Endothelial cell of umbilical vein (primary cell): Measurements from ENCODE around the gene ROPN1L.

Experiments used
- EZH2 ChIP-seq: IDR thresholded peaks from 2 replicates; pipeline ENCODE4 v1.6.1; 2012; ENCODE audit warnings: borderline replicate concordance, low read depth, mild to moderate bottlenecking, moderate library complexity, low read length, inconsistent platforms; ENCODE audit not compliant: severe bottlenecking
- FOS ChIP-seq: IDR thresholded peaks from 2 replicates; pipeline ENCODE4 v1.6.1; 2011; ENCODE audit warnings: mild to moderate bottlenecking, low read length, moderate library complexity, borderline replicate concordance; ENCODE audit not compliant: insufficient read depth
- GATA2 ChIP-seq: IDR thresholded peaks from 2 replicates; pipeline ENCODE4 v1.7.0; 2011; ENCODE audit warnings: low read depth, mild to moderate bottlenecking, moderate library complexity, mixed read lengths, low read length; ENCODE audit not compliant: insufficient read length, insufficient read depth
- JUN ChIP-seq: IDR thresholded peaks from 2 replicates; pipeline ENCODE4 v1.6.1; 2011; ENCODE audit warnings: borderline replicate concordance, low read depth; ENCODE audit not compliant: insufficient read length, insufficient read depth
- MYC ChIP-seq: IDR thresholded peaks from one replicate; pipeline ENCODE4 v1.6.1; 2011; ENCODE audit warnings: mild to moderate bottlenecking, low read depth, low read length
- POLR2A ChIP-seq: IDR thresholded peaks from 2 replicates; pipeline ENCODE4 v1.6.1; 2012; ENCODE audit warnings: low read depth, mild to moderate bottlenecking, control low read depth, low read length
- POLR2AphosphoS5 ChIP-seq: IDR thresholded peaks from 2 replicates; pipeline ENCODE4 v1.6.1; 2012; ENCODE audit warnings: low read depth, mild to moderate bottlenecking, control low read depth, low read length, moderate library complexity; ENCODE audit not compliant: insufficient read depth
- TF ChIP-seq, protein P1 (sequence below), 2 donors: IDR thresholded peaks; 1 replicate in 1 of 2; 2 replicates in 1 of 2; pipeline ENCODE4 v1.5.1; 2011; ENCODE audit warnings: low read length in 2 of 2, mild to moderate bottlenecking in 2 of 2, moderate library complexity in 2 of 2, control low read depth in 1 of 2, inconsistent platforms in 1 of 2, low read depth in 1 of 2; ENCODE audit not compliant: insufficient read depth in 1 of 2; ENCODE audit errors: extremely low read depth in 1 of 2
- TF ChIP-seq, protein P2 (sequence below): IDR thresholded peaks from 2 replicates; pipeline ENCODE4 v1.6.1; 2011; ENCODE audit not compliant: insufficient read depth, insufficient read length

- no peak for TF ChIP-seq POLR2A
- TF ChIP-seq, protein P1, sequence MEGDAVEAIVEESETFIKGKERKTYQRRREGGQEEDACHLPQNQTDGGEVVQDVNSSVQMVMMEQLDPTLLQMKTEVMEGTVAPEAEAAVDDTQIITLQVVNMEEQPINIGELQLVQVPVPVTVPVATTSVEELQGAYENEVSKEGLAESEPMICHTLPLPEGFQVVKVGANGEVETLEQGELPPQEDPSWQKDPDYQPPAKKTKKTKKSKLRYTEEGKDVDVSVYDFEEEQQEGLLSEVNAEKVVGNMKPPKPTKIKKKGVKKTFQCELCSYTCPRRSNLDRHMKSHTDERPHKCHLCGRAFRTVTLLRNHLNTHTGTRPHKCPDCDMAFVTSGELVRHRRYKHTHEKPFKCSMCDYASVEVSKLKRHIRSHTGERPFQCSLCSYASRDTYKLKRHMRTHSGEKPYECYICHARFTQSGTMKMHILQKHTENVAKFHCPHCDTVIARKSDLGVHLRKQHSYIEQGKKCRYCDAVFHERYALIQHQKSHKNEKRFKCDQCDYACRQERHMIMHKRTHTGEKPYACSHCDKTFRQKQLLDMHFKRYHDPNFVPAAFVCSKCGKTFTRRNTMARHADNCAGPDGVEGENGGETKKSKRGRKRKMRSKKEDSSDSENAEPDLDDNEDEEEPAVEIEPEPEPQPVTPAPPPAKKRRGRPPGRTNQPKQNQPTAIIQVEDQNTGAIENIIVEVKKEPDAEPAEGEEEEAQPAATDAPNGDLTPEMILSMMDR (IDR thresholded peaks at IDR 0.05; ENCODE audit: extremely low read depth in 1 of 2, insufficient read depth in 1 of 2, low read depth in 1 of 2, low read length in 2 of 2): no peak
- TF ChIP-seq, protein P2, sequence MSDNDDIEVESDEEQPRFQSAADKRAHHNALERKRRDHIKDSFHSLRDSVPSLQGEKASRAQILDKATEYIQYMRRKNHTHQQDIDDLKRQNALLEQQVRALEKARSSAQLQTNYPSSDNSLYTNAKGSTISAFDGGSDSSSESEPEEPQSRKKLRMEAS: no peak
- no peak for TF ChIP-seq MYC
- no peak for TF ChIP-seq EZH2
- no peak for TF ChIP-seq JUN
- no peak for TF ChIP-seq FOS
- TF ChIP-seq POLR2AphosphoS5: no peak
- TF ChIP-seq GATA2: no peak
These were observed 59.9 kb downstream of the ROPN1L start for GRCh38 chr5:10501554-10502075.
